Measurements from ENCODE around the gene PTCD1. TPM values are rescaled to one million over a fixed set of nuclear protein-coding genes. Genes with fewer than 3 reads are reported as not detected.

The PTCD1 gene
- total and polyA plus RNA-seq, 4 donors = 2.8 to 6.8 (median 3.9) TPM

DNA sequence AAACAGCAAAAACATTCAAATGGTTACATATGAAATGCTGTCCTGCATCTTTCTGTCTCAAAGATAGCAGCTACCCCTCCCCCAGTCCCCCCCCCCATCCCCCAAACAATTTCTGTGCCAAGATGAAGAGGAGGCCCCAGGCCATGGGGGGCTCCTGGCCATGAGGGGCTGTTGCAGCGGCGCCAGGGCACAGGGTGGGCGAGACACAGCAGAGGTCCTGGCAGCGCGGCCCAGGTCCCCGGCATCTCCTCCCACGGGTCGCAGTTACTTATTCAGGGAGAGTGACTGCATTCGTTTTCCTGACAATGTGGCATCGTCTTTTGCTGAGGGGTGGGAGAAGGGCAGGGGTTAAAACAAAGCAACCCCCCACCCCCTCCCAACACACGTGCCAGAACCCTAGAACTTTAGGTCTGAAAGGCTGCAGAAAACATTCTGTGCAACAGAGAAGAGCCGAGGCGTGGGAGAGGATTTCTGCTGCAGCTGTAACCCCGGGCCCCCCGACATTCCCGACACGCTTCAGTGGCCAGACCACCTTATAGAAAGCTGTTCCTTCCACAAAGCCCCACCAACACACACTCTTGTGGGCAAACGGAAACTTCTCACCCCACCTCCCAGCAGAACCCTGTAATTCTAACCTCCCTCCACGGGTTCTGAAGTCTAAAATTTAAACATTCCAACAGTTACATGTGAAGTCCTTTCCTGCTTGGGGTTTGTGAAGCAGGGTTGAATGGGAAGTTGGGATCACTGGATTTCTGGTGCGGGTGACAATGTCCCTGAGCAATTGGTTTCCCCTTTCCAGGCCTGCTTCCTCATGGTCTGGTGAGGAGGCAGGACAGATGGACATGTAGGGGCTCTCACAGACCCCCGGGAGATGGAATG lies 41.9 kb downstream of the PTCD1 start:
- no peak overlapping the region for H3K9ac ChIP-seq (ENCODE audit: insufficient read depth in 1 of 2, low read length in 2 of 2)
- DNase-seq = no peak
- H3K4me3 ChIP-seq = no peak overlapping the region
- H3K27ac ChIP-seq (ENCODE audit: low read depth in 1 of 2, low read length in 1 of 2) = no peak overlapping the region
- WGBS, 2 donors = 84 to 85% methylated on average over 21 of the region's 21 CpGs
- no peaks in the 10 kb centered on the region for H3K9me3 ChIP-seq (ENCODE audit: control insufficient read depth in 4 of 4, insufficient read depth in 3 of 4, low read length in 3 of 4)
- H3K4me1 ChIP-seq (ENCODE audit: control insufficient read depth in 5 of 5, insufficient read depth in 5 of 5, low read length in 5 of 5) = peaks cover 2 to 15% (median 10%) of the 10 kb centered on the region in 5 donors
- no peak for ATAC-seq (ENCODE audit: insufficient read depth, low FRiP score)
- no peak for TF ChIP-seq CTCF (IDR thresholded peaks at IDR 0.05; ENCODE audit: control extremely low read depth, extremely low read depth)
- peaks cover 21 to 64% (median 29%) of the 10 kb centered on the region in 4 donors for H3K36me3 ChIP-seq (ENCODE audit: control insufficient read depth in 4 of 4, insufficient read depth in 4 of 4, low read length in 4 of 4)
- H3K27me3 ChIP-seq (ENCODE audit: control insufficient read depth in 3 of 3, insufficient read depth in 3 of 3, low read length in 2 of 3) = no peaks in the 10 kb centered on the region

- ATAC-seq (ENCODE audit: insufficient read depth, low FRiP score) = no peak
- no peak overlapping the region for H3K27ac ChIP-seq (ENCODE audit: low read depth in 1 of 2, low read length in 1 of 2)
- H3K36me3 ChIP-seq (ENCODE audit: control insufficient read depth in 4 of 4, insufficient read depth in 4 of 4, low read length in 4 of 4) = peaks cover 19 to 66% (median 30%) of the 10 kb centered on the region in 4 donors
Measured at GRCh38 chr7:99395616-99396327, 42.8 kb downstream of the PTCD1 start.

GRCh38 chr7:99394188-99394502 lies 44.5 kb downstream of the PTCD1 start:
- H3K4me3 ChIP-seq = no peak overlapping the region
- no peak for TF ChIP-seq CTCF (IDR thresholded peaks at IDR 0.05; ENCODE audit: control extremely low read depth, extremely low read depth)
- peaks cover 11 to 66% (median 22%) of the 10 kb centered on the region in 4 donors for H3K36me3 ChIP-seq (ENCODE audit: control insufficient read depth in 4 of 4, insufficient read depth in 4 of 4, low read length in 4 of 4)
- H3K27me3 ChIP-seq (ENCODE audit: control insufficient read depth in 3 of 3, insufficient read depth in 3 of 3, low read length in 2 of 3) = no peaks in the 10 kb centered on the region
- no peak overlapping the region for H3K27ac ChIP-seq (ENCODE audit: low read depth in 1 of 2, low read length in 1 of 2)
- no peaks in the 10 kb centered on the region for H3K9me3 ChIP-seq (ENCODE audit: control insufficient read depth in 4 of 4, insufficient read depth in 3 of 4, low read length in 3 of 4)
- peaks cover 2 to 15% (median 10%) of the 10 kb centered on the region in 5 donors for H3K4me1 ChIP-seq (ENCODE audit: control insufficient read depth in 5 of 5, insufficient read depth in 5 of 5, low read length in 5 of 5)
- 92% methylated on average over 4 of the region's 4 CpGs for WGBS, 2 donors
- DNase-seq (no peak), ATAC-seq (ENCODE audit: insufficient read depth, low FRiP score) (no peak)
- no peak overlapping the region for H3K9ac ChIP-seq (ENCODE audit: insufficient read depth in 1 of 2, low read length in 2 of 2)

More at GRCh38 chr7:99395616-99396327, 42.8 kb downstream of the PTCD1 start:
- H3K9ac ChIP-seq (ENCODE audit: insufficient read depth in 1 of 2, low read length in 2 of 2) = no peak overlapping the region
- DNase-seq = no peak
- H3K4me3 ChIP-seq = no peak overlapping the region
- H3K27me3 ChIP-seq (ENCODE audit: control insufficient read depth in 3 of 3, insufficient read depth in 3 of 3, low read length in 2 of 3) = no peaks in the 10 kb centered on the region
- TF ChIP-seq CTCF (IDR thresholded peaks at IDR 0.05; ENCODE audit: control extremely low read depth, extremely low read depth) = no peak
- no peaks in the 10 kb centered on the region for H3K9me3 ChIP-seq (ENCODE audit: control insufficient read depth in 4 of 4, insufficient read depth in 3 of 4, low read length in 3 of 4)
- 89 to 93% methylated on average over 14 of the region's 14 CpGs for WGBS, 2 donors
- H3K4me1 ChIP-seq (ENCODE audit: control insufficient read depth in 5 of 5, insufficient read depth in 5 of 5, low read length in 5 of 5) = peaks cover 2 to 15% (median 10%) of the 10 kb centered on the region in 5 donors

All from lung (tissue), 12 donors.